H1 (cell line): ENCODE data around the gene PDCD10. TPM values are rescaled to one million over a fixed set of nuclear protein-coding genes. Genes with fewer than 3 reads are reported as not detected.

Experiments used
- CTCF ChIA-PET: fragments of 300-600 bp; sonication (Branson Sonifier 250); formaldehyde crosslinking; loops from one replicate; lab custom pipeline; 2021; ENCODE audit not compliant: partially characterized antibody; lab: Charles Lee
- POLR2A ChIA-PET: fragments of 300-600 bp; sonication (Branson Sonifier 250); formaldehyde crosslinking; loops from one replicate; lab custom pipeline; 2021; ENCODE audit warnings: inconsistent platforms; ENCODE audit not compliant: partially characterized antibody; lab: Charles Lee
- DNase-seq, 2 experiments: peaks; one replicate each; pipeline versions ENCODE4 v3.0.0 to v3.0.0-alpha.2; 2010 to 2022; ENCODE audit warnings: low spot score in 2 of 2, low read depth in 1 of 2, mixed read lengths in 1 of 2
- FAIRE-seq: peaks from 2 replicates; lab custom pipeline; 2011; peaks lifted over from hg19 to GRCh38; lab: Jason Lieb, UNC
- H2AFZ ChIP-seq: 2 replicates; pipeline ENCODE4 v1.8.1; 2012; ENCODE audit warnings: low read length, inconsistent platforms
- H2AK5ac ChIP-seq: 2 replicates; pipeline ENCODE4 v1.6.1; 2013; ENCODE audit warnings: low read depth, low read length
- H2BK120ac ChIP-seq: replicated peaks from 2 replicates; pipeline ENCODE3; 2013; ENCODE audit warnings: low read depth, low read length, inconsistent platforms
- H2BK12ac ChIP-seq: 2 replicates; pipeline ENCODE4 v1.6.1; 2013; ENCODE audit warnings: low read depth, low read length
- H2BK15ac ChIP-seq: 2 replicates; pipeline ENCODE4 v1.6.1; 2013; ENCODE audit warnings: low read length
- H2BK20ac ChIP-seq: 2 replicates; pipeline ENCODE4 v1.6.1; 2013; ENCODE audit warnings: low read length
- H2BK5ac ChIP-seq: 2 replicates; pipeline ENCODE4 v1.6.1; 2013; ENCODE audit warnings: low read depth, low read length
- H3K14ac ChIP-seq: 2 replicates; pipeline ENCODE4 v1.6.1; 2013; ENCODE audit warnings: inconsistent platforms; ENCODE audit not compliant: insufficient read length
- H3K18ac ChIP-seq: 2 replicates; pipeline ENCODE4 v1.6.1; 2013; ENCODE audit warnings: low read length; ENCODE audit errors: extremely low read depth
- H3K23ac ChIP-seq: 2 replicates; pipeline ENCODE4 v1.6.1; 2013; ENCODE audit warnings: inconsistent platforms; ENCODE audit not compliant: insufficient read length
- H3K23me2 ChIP-seq: 2 replicates; pipeline ENCODE4 v1.6.1; 2013; ENCODE audit warnings: low read depth, low read length
- H3K27ac ChIP-seq: 2 replicates; pipeline ENCODE4 v1.6.1; 2011; ENCODE audit warnings: low read depth, low read length, inconsistent platforms
- H3K27me3 ChIP-seq, 4 experiments: replicated peaks in 1 of 4; 1 replicate in 1 of 4; 2 replicates in 3 of 4; pipeline versions ENCODE4 v1.6.1 to v1.8.1; 2011 to 2013; ENCODE audit warnings: low read length in 3 of 4, mild to moderate bottlenecking in 3 of 4, inconsistent platforms in 2 of 4, mixed read lengths in 2 of 4, moderate library complexity in 1 of 4; ENCODE audit not compliant: control insufficient read depth in 3 of 4, insufficient read depth in 3 of 4; ENCODE audit errors: extremely low read depth in 1 of 4
- H3K36me3 ChIP-seq, 4 experiments: 2 replicates each; pipeline versions ENCODE4 v1.6.1 to v1.8.1; 2011 to 2013; ENCODE audit warnings: mild to moderate bottlenecking in 4 of 4, low read length in 3 of 4, moderate library complexity in 2 of 4, control low read depth in 1 of 4, inconsistent platforms in 1 of 4; ENCODE audit not compliant: insufficient read depth in 4 of 4, control insufficient read depth in 2 of 4
- H3K4ac ChIP-seq: replicated peaks from 2 replicates; pipeline ENCODE3; 2013; ENCODE audit warnings: low read length, low read depth, mixed read lengths, inconsistent platforms; ENCODE audit not compliant: insufficient read length
- H3K4me1 ChIP-seq, 4 experiments: replicated peaks in 1 of 4; 1 replicate in 1 of 4; 2 replicates in 3 of 4; pipeline versions ENCODE4 v1.6.1 to v1.8.1; 2011 to 2013; ENCODE audit warnings: low read length in 3 of 4, inconsistent platforms in 2 of 4, mixed read lengths in 1 of 4; ENCODE audit not compliant: insufficient read depth in 4 of 4, control insufficient read depth in 3 of 4
- H3K4me2 ChIP-seq, 2 experiments: 2 replicates each; pipeline versions ENCODE4 v1.6.1 to v1.8.1; 2011 to 2013; ENCODE audit warnings: low read depth in 2 of 2, low read length in 2 of 2, control low read depth in 1 of 2, inconsistent platforms in 1 of 2, mild to moderate bottlenecking in 1 of 2; ENCODE audit not compliant: insufficient read depth in 1 of 2
- H3K4me3 ChIP-seq, 4 experiments: fragments of 200-600, 300-600 bp in 1 of 4; sonication (generic), shearing (Covaris generic), sonication (Bioruptor Twin) in 1 of 4; 2 replicates each; pipeline versions ENCODE4 v1.5.1 to v1.8.1; 2011 to 2016; ENCODE audit warnings: low read length in 4 of 4, low read depth in 3 of 4, control low read depth in 2 of 4, inconsistent platforms in 2 of 4, mild to moderate bottlenecking in 2 of 4, mixed read lengths in 1 of 4, moderate library complexity in 1 of 4; ENCODE audit not compliant: insufficient read depth in 2 of 4; ENCODE audit errors: extremely low read depth in 1 of 4
- H3K56ac ChIP-seq: replicated peaks from 2 replicates; pipeline ENCODE3; 2013; ENCODE audit warnings: low read depth, mild to moderate bottlenecking, mixed read lengths, low read length, inconsistent platforms; ENCODE audit not compliant: insufficient read length
- H3K79me1 ChIP-seq: 2 replicates; pipeline ENCODE4 v1.6.1; 2013; ENCODE audit warnings: low read depth, low read length, control low read depth
- H3K79me2 ChIP-seq, 2 experiments: 2 replicates each; pipeline versions ENCODE4 v1.6.1 to v1.8.1; 2012 to 2013; ENCODE audit warnings: low read length in 2 of 2, mild to moderate bottlenecking in 2 of 2, inconsistent platforms in 1 of 2; ENCODE audit not compliant: insufficient read depth in 2 of 2, control insufficient read depth in 1 of 2
- H3K9ac ChIP-seq, 4 experiments: replicated peaks in 1 of 4; 1 replicate in 1 of 4; 2 replicates in 3 of 4; pipeline versions ENCODE4 v1.6.1 to v1.8.1; 2011 to 2013; ENCODE audit warnings: low read depth in 3 of 4, low read length in 3 of 4, control low read depth in 2 of 4, mild to moderate bottlenecking in 2 of 4, moderate library complexity in 2 of 4, inconsistent platforms in 1 of 4; ENCODE audit errors: extremely low read depth in 1 of 4
- H3K9me3 ChIP-seq, 2 experiments: 2 replicates each; pipeline versions ENCODE4 v1.6.1 to v1.8.1; 2012 to 2013; ENCODE audit warnings: mild to moderate bottlenecking in 2 of 2, moderate library complexity in 2 of 2, control low read depth in 1 of 2, inconsistent platforms in 1 of 2, low read depth in 1 of 2, low read length in 1 of 2, mixed read lengths in 1 of 2; ENCODE audit not compliant: insufficient read depth in 2 of 2
- H4K20me1 ChIP-seq, 2 experiments: replicated peaks in 1 of 2; 2 replicates each; pipeline versions ENCODE3 to v1.8.1; 2011 to 2013; ENCODE audit warnings: inconsistent platforms in 2 of 2, low read length in 2 of 2, mild to moderate bottlenecking in 1 of 2; ENCODE audit not compliant: insufficient read depth in 2 of 2, control insufficient read depth in 1 of 2
- H4K5ac ChIP-seq: 2 replicates; pipeline ENCODE4 v1.6.1; 2013; ENCODE audit warnings: low read length, low read depth, mixed read lengths, inconsistent platforms; ENCODE audit not compliant: insufficient read length
- H4K8ac ChIP-seq: 2 replicates; pipeline ENCODE4 v1.8.0; 2013; ENCODE audit warnings: mild to moderate bottlenecking, moderate library complexity, low read length, inconsistent platforms; ENCODE audit not compliant: insufficient read depth; ENCODE audit errors: extremely low read depth
- H4K91ac ChIP-seq: replicated peaks from 2 replicates; pipeline ENCODE3; 2013; ENCODE audit warnings: low read length, mixed read lengths, inconsistent platforms; ENCODE audit not compliant: insufficient read length
- ATF3 ChIP-seq: IDR thresholded peaks from 2 replicates; pipeline ENCODE4 v1.6.1; 2011; ENCODE audit warnings: low read depth, mild to moderate bottlenecking, low read length; ENCODE audit not compliant: insufficient read depth
- BRCA1 ChIP-seq: IDR thresholded peaks from 2 replicates; pipeline ENCODE4 v1.6.1; 2012; ENCODE audit warnings: low read depth, low read length, improper control_type of control experiment
- CBX8 ChIP-seq: fragments of 300-800, 300-1000 bp; sonication (generic); IDR thresholded peaks from 2 replicates; pipeline ENCODE4 v1.7.1; 2016; ENCODE audit warnings: low read depth, low read length, borderline replicate concordance
- EGR1 ChIP-seq: IDR thresholded peaks from 2 replicates; pipeline ENCODE4 v1.6.1; 2011; ENCODE audit warnings: low read depth, low read length, borderline replicate concordance
- HDAC2 ChIP-seq, 2 experiments: fragments of 300-600 bp in 1 of 2; sonication (generic) in 1 of 2; IDR thresholded peaks; 2 replicates each; pipeline ENCODE4 v1.6.1; 2011 to 2012; ENCODE audit warnings: low read depth in 2 of 2, low read length in 2 of 2, mild to moderate bottlenecking in 2 of 2, moderate library complexity in 2 of 2, borderline replicate concordance in 1 of 2, inconsistent platforms in 1 of 2
- HDAC6 ChIP-seq: IDR thresholded peaks from one replicate; pipeline ENCODE4 v1.7.1; 2012; ENCODE audit warnings: low read depth, mild to moderate bottlenecking, inconsistent platforms, low read length, moderate library complexity
- JUN ChIP-seq: IDR thresholded peaks from 2 replicates; pipeline ENCODE4 v1.6.1; 2011; ENCODE audit warnings: low read depth, mild to moderate bottlenecking, improper control_type of control experiment, low read length
- JUND ChIP-seq: IDR thresholded peaks from 2 replicates; pipeline ENCODE4 v1.6.1; 2011; ENCODE audit warnings: mild to moderate bottlenecking, improper control_type of control experiment, low read length
- KDM1A ChIP-seq: fragments of 200-600, 300-600 bp; sonication (generic); IDR thresholded peaks from 2 replicates; pipeline ENCODE4 v1.7.1; 2016; ENCODE audit warnings: mild to moderate bottlenecking, low read length, borderline replicate concordance
- POLR2AphosphoS5 ChIP-seq: IDR thresholded peaks from 2 replicates; pipeline ENCODE4 v1.6.1; 2011; ENCODE audit warnings: low read depth, low read length
- POU5F1 ChIP-seq: IDR thresholded peaks from 2 replicates; pipeline ENCODE4 v1.6.1; 2011; ENCODE audit warnings: low read depth, mild to moderate bottlenecking, low read length, moderate library complexity
- RAD21 ChIP-seq, 2 experiments: IDR thresholded peaks in 1 of 2; conservative IDR thresholded peaks in 1 of 2; 2 replicates each; pipeline ENCODE4 v1.6.1; 2011; ENCODE audit warnings: low read depth in 2 of 2, low read length in 2 of 2, improper control_type of control experiment in 1 of 2, inconsistent platforms in 1 of 2, mild to moderate bottlenecking in 1 of 2, moderate library complexity in 1 of 2
- RNF2 ChIP-seq: fragments of 200-900, 300-1000 bp; sonication (generic); IDR thresholded peaks from 2 replicates; pipeline ENCODE4 v1.7.1; 2016; ENCODE audit warnings: borderline replicate concordance, low read depth, mild to moderate bottlenecking, antibody characterized with exemption, low read length; ENCODE audit not compliant: poor library complexity, severe bottlenecking; ENCODE audit errors: missing control alignments
- WGBS, 2 experiments: shearing (Covaris generic) in 1 of 2; methylation state at CpG; one replicate each; pipeline versions ENCODE4 v1.1.6 to v1.1.7; 2013 to 2015; ENCODE audit warnings: low lambda C conversion rate in 2 of 2, mixed read lengths in 2 of 2, inconsistent platforms in 1 of 2, low coverage in 1 of 2, missing lambda C conversion rate in 1 of 2; ENCODE audit not compliant: insufficient replicate concordance in 2 of 2, insufficient coverage in 1 of 2, insufficient read length in 1 of 2; ENCODE audit errors: extremely low coverage in 1 of 2, missing lambda C conversion rate in 1 of 2; 5-methylcytosine and 5-hydroxymethylcytosine counted together
- polyA plus RNA-seq, 7 experiments: library from polyadenylated mRNA; depleted of rRNA in 3 of 7; stranded (reverse) in 5 of 7; unstranded in 2 of 7; fragments of >200 nt in 5 of 7; fragments of 200-250 nt in 2 of 7; gene quantifications; 1 replicate in 5 of 7; 2 replicates in 1 of 7; 4 replicates in 1 of 7; pipeline versions ENCODE4 v1.2.1 to v1.2.3, GENCODE V29; 2011 to 2013; ENCODE audit warnings: missing spikeins in 2 of 7, mixed read lengths in 2 of 7
- total RNA-seq: library from RNA; stranded (reverse); fragmentation: NEBNext Ultra II Directional; extraction: Animal tissue kit (Norgen Biotek cat#: 25700); gene quantifications from 2 replicates; pipeline ENCODE4 v1.2.1, GENCODE V29; 2021

The PDCD10 gene
- total and polyA plus RNA-seq, 2 of the 8 experiments (the other 6 are each of a cell fraction or from before 2014, with no cell fraction given) = 52.0 to 76.6 TPM

GRCh38 chr3:167738037-167738436 is 3.3 kb upstream of the PDCD10 start:
- Histone ChIP-seq H3K9ac (no peak overlapping the region), H3K79me2 (peaks cover 0 to 47% of the 10 kb centered on the region in 2 experiments; a peak in 3 of 4 replicates), H4K20me1 (no peaks in the 10 kb centered on the region), H2BK20ac (no peak overlapping the region), H3K23ac (no peak overlapping the region), H3K9me3 (no peaks in the 10 kb centered on the region), H2BK5ac (no peak overlapping the region), H4K91ac (no peak overlapping the region), H3K18ac (no peak overlapping the region), H3K14ac (no peak overlapping the region), H4K5ac (no peak overlapping the region), H3K4ac (no peak overlapping the region), H2BK12ac (no peak overlapping the region), H2BK120ac (no peak overlapping the region), H3K4me1 (no peaks in the 10 kb centered on the region; a peak in 1 of 7 replicates), H3K23me2 (peaks cover 2% of the 10 kb centered on the region; the same call in 1 of the 2 replicates), H2BK15ac (no peak overlapping the region), H3K36me3 (no peaks in the 10 kb centered on the region; a peak in 1 of 8 replicates), H2AK5ac (no peak overlapping the region), H3K4me3 (no peak overlapping the region), H3K79me1 (no peaks in the 10 kb centered on the region), H3K27me3 (no peaks in the 10 kb centered on the region), H4K8ac (no peak overlapping the region), H2AFZ (no peak overlapping the region), H3K27ac (no peak overlapping the region), H3K56ac (no peak overlapping the region), H3K4me2 (no peak overlapping the region)
- WGBS, 2 experiments = 80% methylated on average over 2 of the region's 2 CpGs; no CpG with 5 or more reads in 1 of the 2 experiments
- DNase-seq (no peak), FAIRE-seq (no peak)
- POLR2A ChIA-PET = no interaction called here
- TF ChIP-seq BRCA1 (no peak), JUND (no peak), HDAC2 (IDR thresholded peaks at IDR 0.05; ENCODE audit: borderline replicate concordance in 1 of 2, low read depth in 2 of 2, low read length in 2 of 2) (no peak), KDM1A (no peak), EGR1 (no peak), POU5F1 (no peak), CBX8 (no peak), RNF2 (no peak), JUN (no peak), RAD21 (IDR thresholded peaks at IDR 0.05 in 1 of 2, conservative IDR thresholded peaks at IDR 0.05 in 1 of 2; ENCODE audit: low read depth in 2 of 2, low read length in 2 of 2) (no peak), POLR2AphosphoS5 (no peak), ATF3 (no peak), HDAC6 (no peak)
- CTCF ChIA-PET = no interaction called here
